Left renal cortex interstitium (tissue), 4 donors: ENCODE data around the gene RGS18. TPM values are rescaled to one million over a fixed set of nuclear protein-coding genes. Genes with fewer than 3 reads are reported as not detected.

Experiments used
- polyA plus RNA-seq, 4 donors: library from polyadenylated mRNA; unstranded; fragments of 120-200 nt; gene quantifications; one replicate each; pipeline ENCODE4 v1.2.1, GENCODE V29; 2013; ENCODE audit not compliant: insufficient read length in 4 of 4

The RGS18 gene
- polyA plus RNA-seq, 4 donors = 1.9 to 3.6 (median 2.2) TPM

Other genes starting within 250 kb of the RGS18 start
- not detected for gene RGS21, start 158.5 kb downstream of the RGS18 start, polyA plus RNA-seq